ENCODE data around the gene CD151.

- TF ChIP-seq POLR2A (IDR thresholded peaks at IDR 0.05; ENCODE audit: low read length) (no peak), GATA1 (IDR thresholded peaks at IDR 0.05; ENCODE audit: low read depth, low read length) (no peak)
Measured at GRCh38 chr11:832529-833113, at the start of gene CD151.

All from erythroblast (primary cell).